ENCODE measurements around the gene PRDM13.
"Not testable (repeated sequence)": the region's sequence is repeated elsewhere in the genome, so short reads cannot be mapped to it uniquely, and the experiment has no call there.

Gene PRDM13

DNA sequence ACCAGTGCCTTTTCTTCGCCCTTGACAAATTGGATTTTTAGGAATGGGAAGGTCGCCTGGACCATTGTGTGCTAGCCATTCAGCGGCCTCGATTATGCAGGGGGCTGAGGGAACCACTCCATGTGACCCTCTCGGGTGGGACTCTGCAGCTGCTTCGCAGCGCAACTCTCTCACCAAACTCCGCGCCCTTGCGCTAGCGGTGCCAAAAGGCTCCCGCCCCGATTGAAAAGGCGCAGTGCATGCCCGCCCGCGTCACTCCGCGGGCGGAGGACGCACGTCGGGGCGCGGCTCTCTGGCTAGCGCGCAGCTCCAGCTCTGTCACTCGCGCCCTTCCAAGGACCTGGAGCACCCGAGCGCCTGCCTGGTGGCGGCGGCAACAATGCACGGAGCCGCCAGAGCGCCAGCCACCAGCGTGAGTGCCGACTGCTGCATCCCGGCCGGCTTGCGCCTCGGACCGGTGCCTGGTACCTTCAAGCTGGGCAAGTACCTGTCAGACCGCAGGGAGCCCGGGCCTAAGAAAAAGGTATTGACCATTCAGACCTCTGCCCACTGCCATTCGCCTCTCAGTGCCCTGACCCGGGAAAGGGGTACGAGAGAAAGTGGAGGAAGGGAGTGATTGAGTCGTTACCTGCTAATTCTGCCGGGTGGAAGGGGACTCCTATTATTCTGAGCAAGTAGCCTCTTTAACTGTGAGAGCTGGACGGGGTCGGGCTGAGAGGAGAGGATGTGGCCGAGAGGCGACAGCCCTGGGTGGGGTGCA, at the start of gene PRDM13:
PRDM13 (plus strand) TSS at position 178 of the 760 bp plus-strand sequence; CDS start at position 380, 202 bp downstream.
- DNase-seq (ENCODE audit: low read depth in 2 of 2, low spot score in 1 of 2) = no peak

DNA sequence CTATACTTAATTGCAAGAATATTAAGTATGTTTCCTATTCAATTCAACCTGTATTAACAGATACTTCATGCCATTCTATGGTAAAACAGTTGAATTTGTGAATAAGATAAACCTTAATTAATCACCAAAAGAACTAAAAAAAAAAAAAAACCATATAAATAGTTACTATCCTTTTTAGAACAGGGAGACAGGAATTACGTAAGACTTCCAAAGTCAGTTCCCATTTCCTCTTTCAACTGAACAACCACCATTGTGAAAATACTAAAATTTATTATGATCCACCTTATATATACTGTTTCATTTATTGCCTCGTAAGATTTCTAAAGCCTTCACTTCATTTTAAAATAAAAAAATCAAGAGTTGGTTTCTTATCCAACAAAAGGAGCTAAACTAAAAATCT, 47.6 kb upstream of the PRDM13 start:
- no peak for DNase-seq (ENCODE audit: low read depth in 2 of 2, low spot score in 1 of 2)

DNA sequence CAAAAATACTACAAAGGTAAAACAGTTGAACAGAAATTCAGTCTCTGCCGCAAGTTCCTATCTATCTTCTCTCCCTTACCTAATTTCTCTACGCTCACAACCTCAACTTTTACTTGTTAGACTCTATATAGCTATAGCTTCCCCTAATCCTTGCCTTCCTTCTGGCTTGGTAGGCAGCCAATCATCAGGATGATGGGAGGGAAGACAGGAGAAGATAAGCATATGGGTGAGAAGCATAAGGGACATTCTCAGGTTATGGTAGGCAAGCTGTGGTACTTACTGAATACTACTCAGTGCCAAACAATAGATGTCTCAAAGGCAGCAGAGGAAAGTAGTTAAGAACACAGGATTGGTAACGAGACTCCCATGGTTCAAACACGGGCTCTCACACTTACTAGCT, 46.0 kb upstream of the PRDM13 start:
- no peak for DNase-seq (ENCODE audit: low read depth in 2 of 2, low spot score in 1 of 2)

DNA sequence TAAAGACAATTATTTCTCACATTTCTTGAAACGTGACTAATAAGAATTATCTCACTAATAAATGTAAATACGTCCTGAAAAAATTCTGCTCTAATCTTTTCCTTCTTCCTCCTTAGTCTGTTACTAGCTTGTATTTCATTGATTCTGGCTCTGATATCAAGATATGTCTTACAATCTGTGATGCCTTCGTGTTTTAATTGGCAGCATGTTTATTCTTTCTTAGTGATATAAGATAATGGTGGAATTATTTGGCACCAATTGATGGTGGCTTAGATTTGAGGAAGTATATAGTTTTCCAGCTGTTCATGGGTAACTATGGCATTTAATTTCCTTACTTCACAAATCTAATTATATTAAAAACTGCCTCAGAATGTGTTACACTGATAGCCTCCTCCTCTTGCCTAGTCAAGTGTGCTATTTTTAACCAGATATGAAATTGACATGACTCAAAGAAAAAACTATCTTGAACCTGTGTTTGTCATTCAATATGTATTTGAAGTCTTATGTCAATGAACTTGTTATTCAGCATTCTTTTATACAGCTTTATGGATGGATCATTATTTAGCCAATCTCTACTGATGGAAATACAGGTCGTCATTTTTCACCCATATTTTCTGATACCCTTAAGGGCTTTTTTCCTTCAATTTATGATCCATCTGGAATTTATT, 43.4 kb upstream of the PRDM13 start:
- no peak for DNase-seq (ENCODE audit: low read depth in 2 of 2, low spot score in 1 of 2)

DNA sequence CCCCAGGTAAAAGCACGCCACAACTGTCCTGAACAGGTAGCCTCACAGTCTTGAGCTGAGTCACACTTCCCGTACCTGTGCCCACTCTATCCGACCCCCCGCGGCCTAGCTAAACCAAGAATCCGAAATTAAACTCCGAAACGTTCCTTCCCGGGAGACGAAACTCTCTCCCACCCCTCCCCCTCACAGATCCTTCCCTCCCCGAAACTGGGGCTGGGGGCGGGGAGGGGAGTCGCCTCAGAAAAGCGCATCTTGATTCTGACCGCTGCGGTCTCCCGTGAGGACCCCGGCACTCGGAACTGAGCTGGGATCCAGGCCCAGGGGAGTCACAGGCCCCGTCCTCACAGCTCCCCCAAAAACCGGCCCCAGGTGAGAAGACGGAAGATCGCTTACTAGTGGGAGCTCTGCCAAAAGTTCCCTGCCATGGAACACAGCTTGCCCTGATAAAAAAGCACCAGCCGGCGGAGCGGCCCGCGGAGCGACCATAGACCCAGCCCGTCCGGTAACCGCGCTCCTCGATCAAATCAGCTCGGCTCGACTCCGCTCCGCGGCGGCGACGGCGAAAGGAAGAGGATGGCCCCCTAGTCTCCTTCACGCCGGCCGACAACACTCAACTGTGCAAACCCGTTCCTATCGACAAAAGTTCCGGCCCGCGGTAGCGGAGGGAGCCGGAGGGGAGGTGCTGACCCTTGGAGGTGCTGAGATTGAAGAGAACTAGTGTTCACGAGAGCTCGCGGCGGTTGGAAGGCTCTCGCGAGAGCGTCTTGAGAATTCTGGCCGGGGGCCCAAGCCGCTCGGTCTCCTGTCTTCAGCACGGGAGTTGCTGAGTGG, 38.3 kb upstream of the PRDM13 start, which contains the start of gene CCNC:
CCNC (minus strand) TSS at position 558 of the 831 bp plus-strand sequence; CDS start at position 425, 133 bp downstream.
- peak; percentile 75 to 83 for DNase-seq (ENCODE audit: low read depth in 2 of 2, low spot score in 1 of 2)

DNA sequence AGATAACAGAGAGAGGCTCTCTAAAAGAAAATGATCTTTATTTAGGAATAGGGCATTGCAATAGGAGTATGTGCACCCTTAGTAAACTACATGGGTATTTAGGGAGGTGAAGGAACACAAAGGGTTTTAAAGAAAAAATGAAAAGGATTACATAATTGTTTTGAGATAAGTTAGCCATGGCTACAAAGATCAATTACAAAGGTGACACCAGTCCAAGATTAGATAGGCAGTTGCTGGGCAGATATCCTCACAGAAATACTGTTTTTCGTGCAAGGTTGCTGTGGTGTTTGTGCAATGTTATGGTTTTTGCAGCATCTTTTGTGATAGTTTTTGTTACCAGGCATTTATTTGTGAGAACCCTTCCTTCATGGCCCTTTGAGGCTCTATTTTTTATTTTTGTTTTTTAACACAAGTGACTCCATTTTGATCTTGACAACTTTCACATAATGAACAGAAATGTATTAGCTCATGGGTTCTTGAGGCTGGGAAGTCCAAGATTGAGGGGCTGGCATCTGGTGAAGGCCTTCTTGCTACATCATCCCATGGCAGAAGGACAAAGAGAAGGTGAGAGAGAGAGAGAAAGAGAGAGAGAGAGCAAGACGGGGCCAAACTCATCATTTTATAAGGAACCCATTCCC, 32.5 kb upstream of the PRDM13 start:
- no peak for DNase-seq (ENCODE audit: low read depth in 2 of 2, low spot score in 1 of 2)

DNA sequence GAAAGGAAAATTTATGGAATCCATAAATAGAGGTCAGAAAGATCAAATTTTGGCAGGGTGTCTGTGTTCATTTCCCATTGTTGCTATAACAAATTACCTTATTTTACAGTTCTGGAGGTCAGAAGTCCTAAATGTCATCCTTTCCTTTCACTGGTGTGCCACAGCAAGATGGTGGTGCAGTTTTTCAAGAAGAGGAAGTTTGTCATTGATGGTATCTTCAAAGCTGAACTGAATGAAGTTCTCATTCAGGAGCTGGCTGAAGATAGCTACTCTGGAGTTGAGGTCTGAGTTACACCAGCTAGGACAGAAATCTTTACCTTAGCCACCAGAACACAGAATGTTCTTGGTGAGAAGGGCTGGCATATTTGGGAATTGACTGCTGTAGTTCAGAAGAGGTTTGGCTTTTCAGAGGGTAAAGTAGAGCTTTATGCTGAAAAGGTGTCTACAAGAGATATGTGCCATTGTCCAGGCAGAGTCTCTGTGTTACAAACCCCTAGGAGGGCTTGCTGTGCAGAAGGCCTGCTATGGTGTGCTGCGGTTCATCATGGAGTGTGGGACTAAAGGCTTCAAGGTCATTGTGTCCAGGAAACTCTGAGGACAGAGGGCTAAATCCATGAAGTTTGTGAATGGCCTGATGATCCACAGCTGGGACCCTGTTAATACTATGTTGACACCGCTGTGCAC, 30.9 kb upstream of the PRDM13 start:
- no peak for DNase-seq (ENCODE audit: low read depth in 2 of 2, low spot score in 1 of 2)

DNA sequence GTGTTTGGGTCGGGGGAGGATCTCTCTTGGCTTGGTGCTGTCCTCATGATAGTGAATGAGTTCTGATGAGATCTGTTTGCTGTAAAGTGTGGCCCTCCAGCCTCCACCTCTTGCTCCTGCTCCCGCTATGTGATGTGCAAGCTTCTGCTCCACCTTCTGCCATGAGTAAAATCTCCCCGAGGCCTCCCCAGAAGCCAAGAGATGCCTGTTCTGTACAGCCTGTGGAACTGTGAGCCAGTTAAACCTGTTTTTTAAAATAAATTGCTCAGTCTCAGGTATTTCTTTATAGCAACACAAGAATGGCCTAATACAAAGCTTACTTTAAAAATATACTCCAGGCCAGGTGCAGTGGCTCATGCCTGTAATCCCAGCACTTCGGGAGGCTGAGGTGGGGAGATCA, 26.9 kb upstream of the PRDM13 start:
- DNase-seq (ENCODE audit: low read depth in 2 of 2, low spot score in 1 of 2) = no peak

DNA sequence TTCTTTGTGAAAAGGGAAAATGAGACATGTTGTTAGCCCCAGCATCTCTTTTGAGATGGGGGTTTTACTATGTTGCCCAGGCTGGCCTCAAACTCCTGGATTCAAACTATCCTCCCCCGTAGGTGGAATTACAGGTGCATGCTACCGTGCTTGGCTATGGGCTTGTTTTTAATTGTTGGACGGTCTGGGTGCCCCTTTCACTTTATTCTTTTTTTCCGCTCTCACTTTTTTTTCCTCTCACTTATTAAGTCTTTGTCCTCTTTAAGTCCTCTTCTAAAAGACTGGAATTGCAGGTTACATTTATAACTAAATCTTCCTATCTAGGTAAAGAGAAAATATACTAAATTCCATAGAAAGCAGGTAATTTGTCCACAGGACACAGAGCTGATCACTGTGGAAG, 18.8 kb upstream of the PRDM13 start:
- no peak for DNase-seq (ENCODE audit: low read depth in 2 of 2, low spot score in 1 of 2)

DNA sequence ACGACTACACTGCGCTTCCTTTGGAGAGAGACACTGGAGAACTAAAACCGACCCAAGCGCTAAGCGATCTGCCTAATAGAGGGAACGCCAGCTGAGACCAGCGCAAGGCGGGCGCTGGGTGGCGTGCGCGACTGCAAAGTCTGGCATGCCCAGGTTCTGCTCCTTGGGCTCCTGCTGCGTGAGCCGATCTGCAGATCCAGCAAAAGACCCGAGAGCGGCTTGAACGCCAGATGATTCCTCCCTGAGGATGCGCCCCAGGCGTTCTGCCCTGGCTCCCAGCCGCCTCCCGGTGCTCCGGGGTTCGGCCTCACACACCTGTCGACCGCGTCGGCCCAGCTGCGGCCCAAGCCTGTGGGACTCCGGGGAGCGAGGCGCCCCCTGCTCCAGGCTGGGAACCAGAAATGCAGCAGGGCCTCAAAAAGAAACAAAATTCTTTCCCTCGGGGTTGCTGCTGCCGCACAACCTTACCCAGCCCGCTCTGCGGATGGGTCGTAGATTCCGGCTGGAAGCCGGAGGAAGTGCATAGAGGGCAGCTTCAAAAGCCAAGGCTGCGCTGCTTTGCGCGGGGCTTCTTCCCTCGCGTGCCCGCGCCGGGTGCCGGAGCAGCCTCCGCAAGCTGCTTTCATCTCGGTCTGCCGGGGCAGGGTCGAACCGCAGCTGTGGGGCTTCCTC, 17.9 kb upstream of the PRDM13 start:
- DNase-seq (ENCODE audit: low read depth in 2 of 2, low spot score in 1 of 2) = no peak

DNA sequence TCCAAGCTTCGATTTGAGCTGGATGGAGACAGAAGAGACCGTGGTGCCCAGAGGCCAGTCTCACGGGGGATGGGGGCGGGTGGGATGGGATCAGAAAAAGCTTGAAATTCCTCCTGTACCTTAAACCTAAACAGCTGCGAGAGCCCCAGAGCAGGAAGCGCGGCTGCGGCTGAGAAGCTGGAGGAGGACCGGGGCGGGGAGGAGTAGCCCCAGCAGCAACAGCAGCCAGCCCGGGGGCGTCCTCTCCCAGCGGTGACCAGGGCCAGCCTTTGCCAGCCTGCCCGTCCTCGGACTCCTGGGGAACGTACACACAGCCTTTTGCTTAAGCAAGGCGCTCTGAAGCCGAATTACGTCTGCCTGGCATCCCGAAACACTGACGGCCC, 17.4 kb upstream of the PRDM13 start:
- DNase-seq (ENCODE audit: low read depth in 2 of 2, low spot score in 1 of 2) = no peak

DNA sequence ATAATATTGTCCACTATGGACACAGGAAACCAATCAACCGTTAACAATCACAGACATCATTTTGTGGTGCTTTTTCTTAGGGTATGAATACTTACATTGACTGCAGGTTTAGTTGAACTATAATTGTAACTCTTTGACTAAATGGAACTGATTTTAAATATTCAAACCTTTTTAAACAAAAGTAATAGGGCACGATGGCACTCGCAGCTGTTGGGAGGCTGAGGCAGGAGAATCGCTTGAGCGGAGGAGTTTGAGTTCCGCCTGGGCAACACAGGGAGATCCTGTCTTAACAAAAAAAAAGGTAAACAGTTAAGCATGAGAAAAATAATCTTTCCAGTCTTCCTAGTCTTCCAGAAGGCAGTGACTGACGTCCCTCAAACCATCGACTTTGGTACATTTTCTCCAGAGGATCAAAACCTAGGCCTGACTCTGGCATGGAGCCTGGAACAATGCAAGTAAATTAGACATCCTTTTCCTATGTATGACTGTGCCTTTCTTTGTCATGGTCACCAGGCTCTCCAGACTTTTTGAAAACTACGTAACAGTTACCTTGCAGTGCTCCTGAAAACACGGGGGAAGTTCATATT, 16.6 kb upstream of the PRDM13 start:
- no peak for DNase-seq (ENCODE audit: low read depth in 2 of 2, low spot score in 1 of 2)

DNA sequence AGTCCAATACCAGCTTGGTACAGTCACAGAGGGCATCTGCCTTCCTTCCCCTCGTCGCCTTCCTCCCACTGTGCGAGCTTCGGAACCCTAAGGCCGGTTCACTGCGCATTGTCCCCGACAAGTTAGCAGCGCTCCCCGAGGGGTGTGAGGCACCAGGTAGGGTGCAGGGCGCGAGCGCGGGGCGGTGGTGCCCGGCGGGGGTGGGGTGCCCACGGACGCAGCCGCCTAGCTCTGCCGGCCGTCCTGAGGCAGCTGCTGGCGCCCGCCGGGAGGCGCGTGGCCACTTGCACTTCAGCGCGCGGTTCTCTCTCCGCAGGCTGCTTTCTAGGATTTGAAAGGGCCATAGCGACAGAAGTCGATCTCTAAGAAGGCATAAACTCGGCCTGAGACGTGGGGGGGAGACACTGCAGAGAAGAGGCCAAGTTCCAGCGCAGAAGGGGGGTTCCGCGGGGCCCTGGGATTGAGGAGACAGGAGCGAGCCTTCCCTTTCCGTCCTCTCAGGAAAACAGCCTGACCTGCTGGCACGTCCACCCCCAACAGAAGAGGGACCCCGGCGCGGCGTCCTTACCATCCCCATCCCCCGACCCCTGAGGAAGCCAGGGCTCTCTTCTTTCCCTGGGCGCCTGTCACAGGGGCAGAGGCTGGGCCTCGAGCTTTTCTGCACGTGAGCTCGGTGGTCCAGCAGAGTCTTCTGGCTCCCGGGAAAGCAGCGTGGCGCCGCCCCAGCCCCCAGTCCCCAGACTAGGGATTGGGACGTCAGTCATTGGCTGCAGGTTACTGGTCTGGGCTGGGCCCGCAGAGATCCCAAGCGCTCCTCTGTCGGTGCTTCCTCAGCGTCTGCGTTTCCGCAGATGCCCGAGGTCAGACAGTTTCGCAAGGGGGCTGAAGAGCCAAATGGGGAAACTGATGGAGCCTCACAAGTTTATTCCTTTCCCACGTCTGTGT, 15.6 kb upstream of the PRDM13 start:
- DNase-seq (ENCODE audit: low read depth in 2 of 2, low spot score in 1 of 2) = no peak

DNA sequence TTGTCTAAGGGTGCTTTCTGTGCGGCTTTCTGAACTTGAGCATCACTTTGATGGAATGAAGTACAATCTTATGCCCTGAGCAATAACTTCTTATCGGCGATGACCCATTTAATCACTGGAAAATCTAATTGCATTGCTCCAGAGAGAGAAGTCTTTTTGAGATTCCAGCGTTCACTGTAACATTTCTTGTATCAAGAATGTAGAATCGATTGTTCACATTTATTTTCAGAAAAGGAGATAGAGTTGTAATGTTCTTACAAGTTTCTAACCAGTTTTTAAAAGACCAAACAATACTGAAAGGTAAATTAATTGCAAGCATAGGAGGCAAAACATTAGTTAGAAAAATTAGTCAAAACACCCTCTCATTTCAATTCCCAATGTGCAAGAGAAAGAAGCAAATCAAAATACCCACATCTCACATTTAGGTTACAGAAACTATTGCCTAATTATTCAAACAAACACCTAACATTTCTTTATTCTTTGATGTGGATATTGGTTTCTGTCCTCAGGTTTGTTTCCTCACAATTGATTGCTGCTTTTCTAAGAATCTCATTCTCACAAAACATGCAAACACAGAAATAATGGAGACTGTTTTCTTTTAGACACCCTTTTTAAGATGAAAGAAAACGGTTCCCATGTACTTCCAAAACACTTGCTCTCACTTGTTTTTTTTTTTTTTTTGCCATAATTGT, 14.8 kb upstream of the PRDM13 start:
- DNase-seq (ENCODE audit: low read depth in 2 of 2, low spot score in 1 of 2) = no peak

DNA sequence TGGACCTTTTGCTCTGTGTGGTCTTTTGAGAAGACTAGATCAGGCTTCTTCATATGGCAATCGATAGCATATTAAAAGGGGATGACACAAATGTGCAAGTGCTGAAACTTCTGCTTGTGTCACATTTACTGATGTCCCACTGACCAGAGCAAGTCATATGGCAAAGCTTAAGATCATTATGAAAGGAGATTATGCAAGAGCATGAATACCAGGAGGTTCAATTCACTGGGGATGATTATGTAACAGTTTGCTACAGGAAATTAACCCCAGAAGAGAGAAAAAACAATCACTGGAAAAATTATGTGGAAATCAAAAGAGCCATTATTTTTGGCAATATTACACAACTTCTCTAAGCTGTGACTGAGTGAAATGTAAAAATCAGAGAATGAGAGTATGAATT, 13.7 kb upstream of the PRDM13 start:
- DNase-seq (ENCODE audit: low read depth in 2 of 2, low spot score in 1 of 2) = no peak

DNA sequence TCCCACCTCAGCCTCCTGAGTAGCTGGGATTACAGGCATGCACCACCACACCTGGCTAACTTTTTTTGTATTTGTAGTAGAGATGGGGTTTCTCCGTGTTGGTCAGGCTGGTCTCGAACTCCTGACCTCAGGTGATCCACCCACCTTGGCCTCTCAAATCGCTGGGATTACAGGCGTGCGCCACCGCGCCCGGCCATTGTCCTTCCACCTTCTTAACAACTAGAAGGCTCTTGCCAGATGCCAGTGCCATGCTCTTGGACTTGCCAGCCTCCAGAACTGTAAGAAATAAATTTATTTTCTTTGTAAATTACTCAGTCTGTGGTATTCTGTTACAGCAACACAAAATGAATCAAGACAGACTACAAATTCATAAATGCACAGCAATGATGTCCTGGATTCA, 11.9 kb upstream of the PRDM13 start:
- not testable (repeated sequence) for DNase-seq (ENCODE audit: low read depth in 2 of 2, low spot score in 1 of 2)

DNA sequence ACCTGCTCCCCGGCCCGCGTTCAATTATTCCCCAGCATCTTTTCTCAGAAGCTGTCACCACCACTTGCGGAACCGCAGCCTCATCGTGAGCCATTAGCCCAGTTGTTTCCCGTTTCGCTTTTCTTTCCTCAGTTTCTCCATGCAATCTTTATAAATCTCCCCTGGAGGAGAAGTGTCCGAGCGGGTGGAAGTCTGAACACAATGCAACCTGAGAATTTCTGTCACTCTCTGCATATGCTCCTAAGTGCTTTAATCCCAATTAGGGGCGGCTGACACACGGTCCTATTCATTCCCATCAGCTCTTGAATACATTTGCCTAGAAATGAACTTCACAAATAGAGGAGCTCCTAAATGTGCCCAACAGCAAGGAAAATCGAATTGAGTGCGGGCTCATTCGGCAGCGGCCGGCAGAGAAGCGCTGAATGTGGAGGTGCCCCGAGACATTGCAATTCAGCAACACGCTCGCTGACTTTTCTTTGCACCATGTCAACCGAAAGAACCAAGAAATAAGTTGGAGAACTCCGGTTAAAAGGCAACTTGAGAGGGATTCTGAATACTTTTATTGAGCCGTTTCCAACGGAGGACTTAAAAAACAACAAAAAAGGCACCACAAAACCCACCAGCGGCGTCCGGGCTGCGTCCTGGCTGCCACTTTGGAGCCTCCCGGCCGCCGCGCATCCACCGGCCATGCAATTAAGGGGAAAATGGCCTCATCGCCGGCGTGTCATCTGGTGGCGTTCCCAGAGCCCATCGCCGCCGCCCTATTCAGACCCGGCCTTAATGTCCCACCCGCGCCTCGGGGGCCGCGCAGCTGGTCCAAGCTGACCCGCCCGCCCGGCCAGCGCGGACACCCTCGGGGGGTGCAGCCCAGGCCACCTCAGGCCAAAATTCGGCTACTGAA, 3.9 kb upstream of the PRDM13 start:
- no peak for DNase-seq (ENCODE audit: low read depth in 2 of 2, low spot score in 1 of 2)

Measured in stimulated activated CD8-positive, alpha-beta memory T cell treated with anti-CD3 and anti-CD28 coated beads, Interleukin-4, amount 100 ng/mL, for 4 hours (primary cell).